HFFc6 (cell line): ENCODE results near the gene PLEKHH1. TPM values are rescaled to one million over a fixed set of nuclear protein-coding genes. Genes with fewer than 3 reads are reported as not detected.
"Not testable (repeated sequence)": the region's sequence is repeated elsewhere in the genome, so short reads cannot be mapped to it uniquely, and the experiment has no call there.

Source experiments
- DNase-seq: peaks from one replicate; pipeline ENCODE4 v3.0.0-alpha.2; 2018
- H3K27ac Mint-ChIP-seq: 2 replicates; pipeline ENCODE4 v1.8.0; 2020; ENCODE audit warnings: mild to moderate bottlenecking, mixed read lengths
- H3K27me3 Mint-ChIP-seq: 2 replicates; pipeline ENCODE4 v1.8.0; 2021; ENCODE audit warnings: mild to moderate bottlenecking, moderate library complexity, mixed read lengths; ENCODE audit not compliant: insufficient read depth
- H3K36me3 Mint-ChIP-seq: 2 replicates; pipeline ENCODE4 v1.8.0; 2021; ENCODE audit warnings: low read depth, mixed read lengths
- H3K4me1 Mint-ChIP-seq: 2 replicates; pipeline ENCODE4 v1.8.0; 2020; ENCODE audit warnings: low read depth, mixed read lengths
- H3K4me3 Mint-ChIP-seq: 2 replicates; pipeline ENCODE4 v1.8.0; 2020; ENCODE audit warnings: mild to moderate bottlenecking, moderate library complexity, mixed read lengths
- H3K9me3 Mint-ChIP-seq: 2 replicates; pipeline ENCODE4 v1.8.0; 2020; ENCODE audit warnings: mild to moderate bottlenecking, mixed read lengths
- total RNA-seq, 6 experiments: library from RNA; stranded (reverse); fragmentation: NEBNext Ultra II Directional; extraction: Animal tissue kit (Norgen Biotek cat#: 25700); gene quantifications; 2 replicates in 1 of 6; 3 replicates in 5 of 6; pipeline ENCODE4 v1.2.3, GENCODE V29; 2021
- TF ChIP-seq, protein P1 (sequence below): fragments of 200-600 bp; sonication (generic); IDR thresholded peaks from 2 replicates; pipeline ENCODE4 v1.5.0; 2021; ENCODE audit warnings: antibody characterized with exemption, mild to moderate bottlenecking

The PLEKHH1 gene
- total RNA-seq, 6 experiments from 2014 or later = 0.10 to 0.28 (median 0.19) TPM

DNA sequence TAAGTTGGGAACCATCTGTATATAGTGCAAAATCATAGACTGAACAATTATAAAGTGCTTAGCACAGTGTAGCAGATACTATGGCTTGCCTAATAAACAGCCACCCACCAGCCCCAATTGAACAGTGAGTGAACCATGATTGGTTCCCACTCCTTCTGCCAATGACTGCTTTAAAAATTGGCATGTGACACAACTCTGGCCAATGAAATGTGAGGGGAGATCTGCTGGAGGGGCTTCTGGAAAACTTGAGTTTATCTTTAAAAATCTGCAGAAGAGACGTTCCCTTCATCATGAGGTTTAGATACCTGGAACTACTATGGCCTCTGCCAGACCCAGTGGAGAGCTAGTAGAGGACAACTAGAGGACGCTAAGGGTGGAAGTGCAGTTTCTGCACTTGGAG is 62.3 kb downstream of the PLEKHH1 start:
- DNase-seq = no peak
- TF ChIP-seq, protein P1, sequence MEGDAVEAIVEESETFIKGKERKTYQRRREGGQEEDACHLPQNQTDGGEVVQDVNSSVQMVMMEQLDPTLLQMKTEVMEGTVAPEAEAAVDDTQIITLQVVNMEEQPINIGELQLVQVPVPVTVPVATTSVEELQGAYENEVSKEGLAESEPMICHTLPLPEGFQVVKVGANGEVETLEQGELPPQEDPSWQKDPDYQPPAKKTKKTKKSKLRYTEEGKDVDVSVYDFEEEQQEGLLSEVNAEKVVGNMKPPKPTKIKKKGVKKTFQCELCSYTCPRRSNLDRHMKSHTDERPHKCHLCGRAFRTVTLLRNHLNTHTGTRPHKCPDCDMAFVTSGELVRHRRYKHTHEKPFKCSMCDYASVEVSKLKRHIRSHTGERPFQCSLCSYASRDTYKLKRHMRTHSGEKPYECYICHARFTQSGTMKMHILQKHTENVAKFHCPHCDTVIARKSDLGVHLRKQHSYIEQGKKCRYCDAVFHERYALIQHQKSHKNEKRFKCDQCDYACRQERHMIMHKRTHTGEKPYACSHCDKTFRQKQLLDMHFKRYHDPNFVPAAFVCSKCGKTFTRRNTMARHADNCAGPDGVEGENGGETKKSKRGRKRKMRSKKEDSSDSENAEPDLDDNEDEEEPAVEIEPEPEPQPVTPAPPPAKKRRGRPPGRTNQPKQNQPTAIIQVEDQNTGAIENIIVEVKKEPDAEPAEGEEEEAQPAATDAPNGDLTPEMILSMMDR = no peak
- Mint-ChIP-seq H3K27ac (no peak overlapping the region), H3K27me3 (no peaks in the 10 kb centered on the region), H3K4me1 (peaks cover 12% of the 10 kb centered on the region), H3K9me3 (no peaks in the 10 kb centered on the region), H3K4me3 (no peak overlapping the region), H3K36me3 (0 out of 2 replicates have a peak, but pooled peaks cover 3% of the 10 kb centered on the region)

DNA sequence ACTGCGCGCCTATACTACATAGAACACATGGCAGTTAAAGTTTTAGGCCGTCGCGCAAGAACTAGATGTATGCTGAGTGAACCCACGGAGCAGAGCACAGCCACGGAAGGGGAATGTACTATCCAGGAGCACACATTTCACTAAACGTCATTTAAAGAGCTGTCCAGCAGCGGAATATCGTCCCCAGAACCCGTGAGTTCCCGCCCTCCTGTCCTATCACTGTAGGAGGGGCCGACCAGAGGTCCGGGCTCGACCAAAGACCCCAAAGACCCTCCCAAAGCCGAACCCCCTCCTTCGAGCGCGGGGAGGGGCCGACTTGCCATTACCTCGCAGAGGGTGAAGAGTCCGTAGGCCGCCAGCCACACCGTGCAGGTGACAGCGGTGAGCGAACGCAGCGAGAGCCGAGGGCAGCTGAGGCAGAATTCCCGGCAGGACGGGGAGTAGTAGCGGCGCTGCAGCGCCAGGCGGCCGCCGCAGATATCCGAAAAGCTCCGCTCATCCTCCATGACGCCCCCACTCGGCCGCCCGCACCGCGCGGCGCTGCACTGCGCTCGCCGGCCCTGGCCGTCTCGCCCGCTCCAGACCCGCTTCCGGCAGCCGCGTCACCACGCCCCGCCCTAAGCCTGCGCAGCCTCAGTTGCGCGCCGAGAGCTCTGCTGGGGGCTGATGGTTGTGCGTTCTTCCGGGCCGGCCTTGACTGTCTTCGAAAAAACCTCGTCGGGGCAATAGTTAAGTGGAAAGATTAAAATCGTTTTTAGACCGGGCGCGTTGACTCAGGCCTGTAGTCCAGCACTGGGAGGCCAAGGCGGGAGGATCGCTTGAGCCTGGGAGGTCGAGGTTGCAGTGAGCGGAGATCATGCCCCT is 66.8 kb downstream of the PLEKHH1 start, which contains the start of gene PIGH:
Gene PIGH, minus strand, starts transcription at position 571 of the 864 bp plus-strand sequence. Its CDS starts 65 bp downstream, at position 506.
- peaks cover 13% of the 10 kb centered on the region for H3K4me1 Mint-ChIP-seq
- H3K27me3 Mint-ChIP-seq = peaks cover 4% of the 10 kb centered on the region
- peak within 1 kb of the TSS; percentile 93 for H3K27ac Mint-ChIP-seq
- 0 out of 2 replicates have a peak, but pooled peaks cover 3% of the 10 kb centered on the region for H3K36me3 Mint-ChIP-seq
- TF ChIP-seq, protein P1 = peak; percentile 80
- peak; percentile 77 for DNase-seq
- no peaks in the 10 kb centered on the region for H3K9me3 Mint-ChIP-seq
- H3K4me3 Mint-ChIP-seq = peak within 1 kb of the TSS; percentile 93

DNA sequence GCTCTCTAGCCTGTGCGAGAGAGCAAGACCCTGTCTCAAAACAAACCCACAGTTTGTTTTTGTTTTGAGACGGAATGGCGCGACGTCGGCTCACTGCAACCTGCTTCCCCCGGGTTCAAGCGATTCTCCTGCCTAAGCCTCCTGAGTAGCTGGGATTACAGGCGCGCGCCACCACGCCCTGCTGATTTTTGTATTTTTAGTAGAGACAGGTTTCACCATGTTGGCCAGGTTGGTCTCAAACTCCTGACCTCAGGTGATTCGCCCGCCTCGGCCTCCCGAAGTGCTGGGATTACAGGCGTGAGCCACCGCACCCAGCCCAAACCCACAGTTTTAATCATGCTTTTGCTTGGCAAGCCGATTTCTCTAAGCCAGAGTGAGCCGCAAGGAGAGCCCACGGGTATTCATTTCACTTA is 67.5 kb downstream of the PLEKHH1 start:
- Mint-ChIP-seq H3K27ac (peak overlapping the region; percentile 93), H3K4me3 (peak overlapping the region; percentile 93), H3K4me1 (peaks cover 13% of the 10 kb centered on the region)
- not testable (repeated sequence) for H3K9me3 Mint-ChIP-seq, H3K27me3 Mint-ChIP-seq, DNase-seq, H3K36me3 Mint-ChIP-seq

DNA sequence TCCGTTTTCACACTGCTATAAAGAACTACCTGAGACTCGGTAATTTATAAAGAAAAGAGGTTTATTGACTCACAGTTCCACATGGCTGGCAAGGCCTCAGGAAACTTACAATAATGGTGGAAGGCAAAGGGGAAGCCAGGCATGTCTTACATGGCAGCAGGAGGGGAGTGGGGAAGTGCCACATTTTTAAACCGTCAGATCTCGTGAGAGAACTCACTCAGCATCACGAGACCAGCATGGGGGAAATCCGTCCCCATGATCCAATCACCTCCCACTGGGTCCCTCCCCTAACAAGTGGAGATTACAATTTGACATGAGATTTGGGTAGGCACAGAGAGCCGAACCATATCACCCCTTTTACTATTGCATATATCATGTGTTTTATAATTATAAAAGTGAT is 69.0 kb downstream of the PLEKHH1 start:
- H3K4me3 Mint-ChIP-seq = no peak overlapping the region
- H3K27me3 Mint-ChIP-seq = peaks cover 9% of the 10 kb centered on the region
- peaks cover 13% of the 10 kb centered on the region for H3K4me1 Mint-ChIP-seq
- TF ChIP-seq, protein P1 = no peak
- DNase-seq = no peak
- no peaks in the 10 kb centered on the region for H3K9me3 Mint-ChIP-seq
- 0 out of 2 replicates have a peak, but pooled peaks cover 3% of the 10 kb centered on the region for H3K36me3 Mint-ChIP-seq
- H3K27ac Mint-ChIP-seq = no peak overlapping the region

DNA sequence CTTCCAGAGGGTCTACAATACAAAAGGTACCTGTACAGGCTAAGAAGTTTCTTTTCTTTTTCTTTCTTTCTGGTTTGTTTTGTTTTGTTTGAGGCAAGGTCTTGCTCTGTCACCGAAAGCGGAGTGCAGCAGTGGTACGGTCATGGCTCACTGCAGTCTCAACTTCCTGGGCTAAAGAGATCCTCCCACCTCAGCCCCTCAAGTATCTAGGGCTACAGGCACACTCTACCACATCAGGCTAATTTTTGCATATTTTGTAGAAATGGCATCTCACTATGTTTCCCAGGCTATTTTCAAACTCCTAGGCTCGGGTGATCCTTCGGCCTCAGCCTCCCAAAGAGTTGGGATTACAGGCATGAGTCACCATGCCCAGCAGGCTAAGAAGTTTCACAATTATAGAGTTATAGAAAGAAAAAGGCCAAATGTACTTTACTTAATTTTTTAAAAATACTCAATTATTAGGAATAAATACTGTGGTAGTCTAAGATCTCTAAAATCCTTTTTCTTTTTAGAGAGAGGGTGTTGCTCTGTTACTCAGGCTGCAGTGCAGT is 70.0 kb downstream of the PLEKHH1 start:
- H3K9me3 Mint-ChIP-seq = no peaks in the 10 kb centered on the region
- H3K4me1 Mint-ChIP-seq = peaks cover 13% of the 10 kb centered on the region
- DNase-seq = no peak
- TF ChIP-seq, protein P1 = no peak
- H3K4me3 Mint-ChIP-seq = no peak overlapping the region
- H3K27ac Mint-ChIP-seq = no peak overlapping the region
- H3K27me3 Mint-ChIP-seq = peaks cover 14% of the 10 kb centered on the region
- H3K36me3 Mint-ChIP-seq = 0 out of 2 replicates have a peak, but pooled peaks cover 3% of the 10 kb centered on the region

DNA sequence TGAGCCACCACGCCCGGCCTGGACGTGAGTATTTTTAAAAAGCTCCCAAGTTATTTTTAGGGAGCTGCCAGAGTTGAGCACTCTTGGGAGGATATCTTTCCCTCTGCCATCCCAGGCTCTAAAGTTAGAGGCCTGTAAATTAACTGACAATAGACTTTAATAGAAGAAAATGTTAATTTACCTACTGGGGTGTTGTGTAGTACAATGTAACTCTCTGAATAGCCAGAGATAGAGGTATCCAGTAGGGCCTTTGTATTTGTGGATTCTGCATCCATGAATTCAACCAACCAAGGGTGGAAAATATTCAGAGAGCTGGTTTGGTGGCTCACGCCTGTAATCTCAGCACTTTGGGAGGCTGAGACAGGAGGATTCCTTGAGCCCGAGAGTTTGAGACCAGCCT is 74.6 kb downstream of the PLEKHH1 start:
- TF ChIP-seq, protein P1 = no peak
- Mint-ChIP-seq H3K4me3 (no peak overlapping the region), H3K27me3 (peaks cover 41% of the 10 kb centered on the region), H3K36me3 (no peaks in the 10 kb centered on the region), H3K27ac (no peak overlapping the region), H3K9me3 (no peaks in the 10 kb centered on the region), H3K4me1 (no peaks in the 10 kb centered on the region)
- no peak for DNase-seq
